ENCODE data around the gene DCTN5.

DNA sequence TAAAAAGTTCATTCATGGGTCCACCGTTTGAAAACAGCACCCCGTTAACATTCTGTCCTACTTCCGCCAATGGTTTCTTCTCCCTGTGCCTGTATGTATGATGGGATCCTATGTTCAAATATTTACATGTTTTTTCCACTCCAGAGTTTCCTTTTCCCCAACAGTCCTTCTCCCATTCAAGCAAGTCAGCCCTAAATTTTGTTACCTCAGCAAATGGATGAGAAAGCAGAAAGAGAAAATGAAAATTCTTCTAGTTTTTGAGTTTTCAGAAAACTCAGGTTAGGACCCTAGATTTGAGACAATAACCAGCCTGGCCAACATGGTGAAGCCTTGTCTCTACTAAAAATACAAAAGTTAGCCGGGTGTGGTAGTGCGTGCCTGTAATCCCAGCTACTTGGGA is 75.2 kb downstream of the DCTN5 start:
- TF ChIP-seq POLR2A (IDR thresholded peaks at IDR 0.05; ENCODE audit: low read length) (no peak), GATA1 (IDR thresholded peaks at IDR 0.05; ENCODE audit: low read depth, low read length) (no peak)
